K562 (cell line): ENCODE results near the gene MEIKIN.
A peak's percentile ranks its signal among the peaks of the same experiment; 100 is the strongest.

Experiments
- CBX8 ChIP-seq: fragments of 200-600 bp; sonication (generic); IDR thresholded peaks from 2 replicates; pipeline ENCODE4 v1.6.1; 2012; ENCODE audit warnings: borderline replicate concordance, mixed run types, low read depth, mild to moderate bottlenecking, moderate library complexity, mixed read lengths, low read length, control low read depth, inconsistent platforms; ENCODE audit not compliant: poor library complexity, severe bottlenecking; ENCODE audit errors: extremely low read depth
- RAD51 ChIP-seq: fragments of 450-650 bp; IDR thresholded peaks from 2 replicates; pipeline ENCODE4 v1.7.1; 2016; ENCODE audit warnings: low read depth, mild to moderate bottlenecking, borderline replicate concordance
- TEAD4 ChIP-seq, 2 experiments: sonication (generic) in 1 of 2; formaldehyde crosslinking in 1 of 2; IDR thresholded peaks; 2 replicates each; pipeline versions ENCODE4 v1.6.1 to v1.8.0; 2012 to 2022; ENCODE audit warnings: borderline replicate concordance in 1 of 2, inconsistent platforms in 1 of 2, low read length in 1 of 2, mild to moderate bottlenecking in 1 of 2, missing genetic modification reagents in 1 of 2
- XRCC4 ChIP-seq: IDR thresholded peaks from one replicate; pipeline ENCODE4 v1.6.1; 2011; ENCODE audit not compliant: insufficient read depth, insufficient read length; ENCODE audit errors: extremely low read depth
- YY1 ChIP-seq, 3 experiments: IDR thresholded peaks; 2 replicates each; pipeline ENCODE4 v1.6.1; 2011; ENCODE audit warnings: low read length in 2 of 3, mild to moderate bottlenecking in 2 of 3, moderate library complexity in 2 of 3, borderline replicate concordance in 1 of 3, control low read depth in 1 of 3, low read depth in 1 of 3; ENCODE audit not compliant: insufficient read depth in 3 of 3, insufficient replicate concordance in 2 of 3, control insufficient read depth in 1 of 3, insufficient read length in 1 of 3; ENCODE audit errors: extremely low read depth in 1 of 3
- ZNF121 ChIP-seq: sonication (generic); formaldehyde crosslinking; conservative IDR thresholded peaks from 2 replicates; pipeline ENCODE4 v1.8.0; 2022; ENCODE audit warnings: missing genetic modification reagents
- ZNF75A ChIP-seq: fragments of 450-650 bp; formaldehyde crosslinking; IDR thresholded peaks from 2 replicates; pipeline ENCODE4 v1.4.0; 2020; ENCODE audit warnings: mild to moderate bottlenecking

DNA sequence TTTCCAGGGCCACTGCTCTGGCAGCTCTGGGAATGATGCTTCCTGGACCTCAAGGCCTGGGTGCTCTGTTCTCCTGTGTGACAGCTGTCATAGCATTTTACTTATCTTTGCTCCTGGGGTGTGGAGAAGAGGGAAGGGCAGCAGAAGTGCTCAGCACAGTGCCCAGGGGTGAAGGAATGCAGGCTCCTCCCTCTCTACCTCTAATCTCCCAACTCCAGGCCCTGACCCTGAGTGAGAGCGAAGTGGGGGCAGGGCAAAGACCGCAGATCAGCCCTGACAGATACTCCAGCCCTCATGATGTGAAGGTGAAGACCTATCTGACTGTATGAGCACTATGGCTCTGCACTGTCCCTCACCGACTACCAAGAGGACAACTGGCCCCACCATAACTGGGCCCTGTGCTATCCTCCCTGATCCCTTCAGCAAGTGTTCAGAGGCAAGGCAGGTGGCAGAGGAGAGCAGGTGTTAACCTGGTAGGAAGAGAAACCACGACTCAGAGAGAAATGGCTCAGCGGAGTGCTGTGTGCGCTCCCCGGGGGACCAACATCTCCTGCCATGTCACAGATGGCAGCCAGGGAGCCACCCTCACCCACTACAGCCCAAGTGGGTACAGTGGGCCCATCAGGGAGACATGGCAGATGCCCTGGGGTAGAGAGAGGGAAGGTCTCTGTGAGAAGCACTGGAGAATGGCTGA is 49.2 kb upstream of the MEIKIN start:
- TF ChIP-seq TEAD4 (IDR thresholded peaks at IDR 0.05; ENCODE audit: low read length) (peak; percentile 99), TEAD4 (CRISPR knock-in tag; IDR thresholded peaks at IDR 0.05; ENCODE audit: borderline replicate concordance) (0 out of 2 replicates have a peak, but pooled peaks have one; percentile 31), ZNF121 (no peak), YY1 (IDR thresholded peaks at IDR 0.05; ENCODE audit: borderline replicate concordance in 1 of 3, control insufficient read depth in 1 of 3, extremely low read depth in 1 of 3, insufficient read depth in 3 of 3, insufficient read length in 1 of 3, insufficient replicate concordance in 2 of 3, low read depth in 1 of 3, low read length in 2 of 3) (peak in 1 of 3 experiments; percentile 40), XRCC4 (no peak), RAD51 (no peak), CBX8 (no peak), ZNF75A (CRISPR knock-in tag) (no peak)
